ENCODE data around the gene GAK. TPM values are rescaled to one million over a fixed set of nuclear protein-coding genes. Genes with fewer than 3 reads are reported as not detected.

GAK gene
- total RNA-seq, 2 donors from 2014 or later, result 104 to 121 TPM

- Histone ChIP-seq H3K9me3 (ENCODE audit: control insufficient read depth, low read length) (no peaks in the 10 kb centered on the region), H3K9ac (ENCODE audit: extremely low read depth, low read length, poor library complexity, severe bottlenecking) (no peak overlapping the region), H3K36me3 (ENCODE audit: control insufficient read depth, insufficient read depth, low read length) (no peaks in the 10 kb centered on the region), H3K27ac (ENCODE audit: low read depth, low read length) (no peak overlapping the region), H3K27me3 (ENCODE audit: control insufficient read depth, insufficient read depth, low read length, poor library complexity, severe bottlenecking) (peaks cover 87% of the 10 kb centered on the region), H3K4me3 (ENCODE audit: low read length) (no peak overlapping the region), H3K4me1 (ENCODE audit: control insufficient read depth, insufficient read depth, low read length) (no peaks in the 10 kb centered on the region)
- TF ChIP-seq, protein P1, sequence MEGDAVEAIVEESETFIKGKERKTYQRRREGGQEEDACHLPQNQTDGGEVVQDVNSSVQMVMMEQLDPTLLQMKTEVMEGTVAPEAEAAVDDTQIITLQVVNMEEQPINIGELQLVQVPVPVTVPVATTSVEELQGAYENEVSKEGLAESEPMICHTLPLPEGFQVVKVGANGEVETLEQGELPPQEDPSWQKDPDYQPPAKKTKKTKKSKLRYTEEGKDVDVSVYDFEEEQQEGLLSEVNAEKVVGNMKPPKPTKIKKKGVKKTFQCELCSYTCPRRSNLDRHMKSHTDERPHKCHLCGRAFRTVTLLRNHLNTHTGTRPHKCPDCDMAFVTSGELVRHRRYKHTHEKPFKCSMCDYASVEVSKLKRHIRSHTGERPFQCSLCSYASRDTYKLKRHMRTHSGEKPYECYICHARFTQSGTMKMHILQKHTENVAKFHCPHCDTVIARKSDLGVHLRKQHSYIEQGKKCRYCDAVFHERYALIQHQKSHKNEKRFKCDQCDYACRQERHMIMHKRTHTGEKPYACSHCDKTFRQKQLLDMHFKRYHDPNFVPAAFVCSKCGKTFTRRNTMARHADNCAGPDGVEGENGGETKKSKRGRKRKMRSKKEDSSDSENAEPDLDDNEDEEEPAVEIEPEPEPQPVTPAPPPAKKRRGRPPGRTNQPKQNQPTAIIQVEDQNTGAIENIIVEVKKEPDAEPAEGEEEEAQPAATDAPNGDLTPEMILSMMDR (conservative IDR thresholded peaks at IDR 0.05), result no peak
- H3K4me3 Mint-ChIP-seq, result no peak overlapping the region
- H3K27ac Mint-ChIP-seq, result no peak overlapping the region
- H3K4me1 Mint-ChIP-seq, result no peaks in the 10 kb centered on the region
- H3K27me3 Mint-ChIP-seq (ENCODE audit: insufficient read depth), result peaks cover 83% of the 10 kb centered on the region
- no peaks in the 10 kb centered on the region for H3K36me3 Mint-ChIP-seq (ENCODE audit: low read depth)
- 82 to 85% methylated on average over 12 to 20 of the region's 20 CpGs for WGBS, 2 experiments (ENCODE audit: insufficient coverage in 1 of 2, insufficient read length in 1 of 2)
- no peaks in the 10 kb centered on the region for H3K9me3 Mint-ChIP-seq
- peak; percentile 21 for DNase-seq
Observed at GRCh38 chr4:819401-820229, 112.5 kb downstream of the GAK start.

DNA sequence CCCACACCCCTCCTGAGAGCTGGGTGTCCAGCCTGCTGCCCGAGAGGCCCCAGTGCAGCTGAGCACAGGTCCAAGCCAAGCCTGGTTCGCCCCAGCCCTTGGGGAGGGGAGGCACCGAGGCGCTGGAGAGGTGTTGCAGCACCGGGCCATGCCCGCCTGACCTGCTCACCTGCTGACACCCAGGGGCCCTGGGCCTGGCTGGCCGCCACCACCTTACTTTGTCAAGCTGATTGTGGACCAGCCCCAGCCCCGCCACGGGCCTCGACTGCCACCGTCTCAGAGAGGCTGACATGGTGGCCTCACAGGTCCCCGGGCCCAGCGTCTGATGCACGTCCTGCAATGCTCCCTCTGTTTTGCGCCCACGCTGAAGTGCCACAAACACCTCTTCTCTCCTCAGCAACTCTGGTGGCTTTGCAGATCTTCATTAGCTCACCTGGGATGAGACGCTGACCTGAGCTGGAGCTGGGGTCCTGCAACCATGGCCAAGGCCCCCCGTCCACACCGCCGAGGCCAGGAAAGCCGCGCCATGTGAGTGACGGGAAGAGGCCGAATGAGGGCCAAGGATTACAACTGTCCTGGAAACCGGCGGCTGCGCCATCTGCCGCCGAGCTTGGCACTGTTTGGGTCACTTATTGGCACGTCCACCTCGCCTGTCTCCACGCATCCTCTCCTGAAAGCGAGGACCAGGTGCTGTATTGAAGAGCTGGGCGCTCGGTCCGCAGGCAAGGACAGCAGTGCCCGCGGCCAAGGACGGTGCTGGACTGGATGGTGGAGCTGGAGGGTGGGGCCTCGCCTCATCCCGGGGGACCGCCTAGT lies 113.8 kb downstream of the GAK start:
- peaks cover 83% of the 10 kb centered on the region for H3K27me3 Mint-ChIP-seq (ENCODE audit: insufficient read depth)
- WGBS, 2 experiments (ENCODE audit: insufficient coverage in 1 of 2, insufficient read length in 1 of 2), result 87 to 90% methylated on average over 29 to 42 of the region's 42 CpGs

DNA sequence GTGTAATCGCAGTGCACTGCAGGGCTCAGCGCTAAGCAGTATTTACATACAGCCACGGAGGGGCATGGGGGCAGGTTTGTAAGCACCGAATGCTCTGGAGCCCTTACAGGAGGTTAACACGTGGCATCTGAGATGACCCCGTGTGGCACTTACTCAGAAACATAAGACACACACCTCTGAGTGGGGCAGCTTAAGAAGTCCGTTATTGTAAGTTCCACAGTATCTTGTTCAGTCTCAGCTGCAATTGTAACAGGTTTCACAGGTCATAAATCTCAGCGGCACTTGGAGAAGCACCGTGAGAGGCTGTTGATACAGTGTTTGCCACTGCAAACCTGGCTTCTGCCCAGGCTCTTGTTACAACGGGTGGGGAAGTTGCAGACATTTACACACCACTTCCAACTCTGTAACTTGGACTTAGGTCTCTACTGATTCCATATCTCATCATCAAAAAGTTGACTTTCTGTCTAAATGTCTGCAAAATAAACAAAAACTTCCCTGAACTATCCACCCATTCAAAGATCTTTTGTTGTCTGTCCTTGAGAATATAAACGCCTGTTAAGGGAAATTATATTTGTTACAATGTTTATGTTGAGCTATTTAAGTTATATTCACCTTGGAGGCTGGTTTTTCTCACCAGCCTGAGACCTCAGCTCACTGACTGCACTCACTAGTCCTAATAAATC lies 116.5 kb downstream of the GAK start:
- H3K27me3 ChIP-seq (ENCODE audit: control insufficient read depth, insufficient read depth, low read length, poor library complexity, severe bottlenecking), result peaks cover 86% of the 10 kb centered on the region
- no peaks in the 10 kb centered on the region for H3K4me1 ChIP-seq (ENCODE audit: control insufficient read depth, insufficient read depth, low read length)
- no peak overlapping the region for H3K4me3 ChIP-seq (ENCODE audit: low read length)
- H3K9me3 Mint-ChIP-seq, result no peaks in the 10 kb centered on the region
- H3K4me3 Mint-ChIP-seq, result no peak overlapping the region
- no peak overlapping the region for H3K9ac ChIP-seq (ENCODE audit: extremely low read depth, low read length, poor library complexity, severe bottlenecking)
- no peaks in the 10 kb centered on the region for H3K4me1 Mint-ChIP-seq
- H3K27me3 Mint-ChIP-seq (ENCODE audit: insufficient read depth), result peaks cover 81% of the 10 kb centered on the region
- H3K36me3 Mint-ChIP-seq (ENCODE audit: low read depth), result no peaks in the 10 kb centered on the region
- 74 to 76% methylated on average over 7 to 11 of the region's 11 CpGs for WGBS, 2 experiments (ENCODE audit: insufficient coverage in 1 of 2, insufficient read length in 1 of 2)
- H3K9me3 ChIP-seq (ENCODE audit: control insufficient read depth, low read length), result no peaks in the 10 kb centered on the region
- TF ChIP-seq, protein P1 (conservative IDR thresholded peaks at IDR 0.05), result no peak
- no peak overlapping the region for H3K27ac Mint-ChIP-seq
- H3K36me3 ChIP-seq (ENCODE audit: control insufficient read depth, insufficient read depth, low read length), result no peaks in the 10 kb centered on the region
- DNase-seq, result no peak
- H3K27ac ChIP-seq (ENCODE audit: low read depth, low read length), result no peak overlapping the region

More for the DNA sequence above, 113.8 kb downstream of the GAK start:
- TF ChIP-seq, protein P1 (conservative IDR thresholded peaks at IDR 0.05), result no peak
- no peak overlapping the region for H3K4me3 ChIP-seq (ENCODE audit: low read length)
- H3K4me1 ChIP-seq (ENCODE audit: control insufficient read depth, insufficient read depth, low read length), result no peaks in the 10 kb centered on the region
- no peaks in the 10 kb centered on the region for H3K36me3 ChIP-seq (ENCODE audit: control insufficient read depth, insufficient read depth, low read length)
- H3K9ac ChIP-seq (ENCODE audit: extremely low read depth, low read length, poor library complexity, severe bottlenecking), result no peak overlapping the region
- DNase-seq, result peak; percentile 39
- Mint-ChIP-seq H3K4me1 (no peaks in the 10 kb centered on the region), H3K36me3 (ENCODE audit: low read depth) (no peaks in the 10 kb centered on the region), H3K9me3 (no peaks in the 10 kb centered on the region), H3K27ac (no peak overlapping the region), H3K4me3 (no peak overlapping the region)
- H3K9me3 ChIP-seq (ENCODE audit: control insufficient read depth, low read length), result no peaks in the 10 kb centered on the region
- H3K27me3 ChIP-seq (ENCODE audit: control insufficient read depth, insufficient read depth, low read length, poor library complexity, severe bottlenecking), result peaks cover 87% of the 10 kb centered on the region
- H3K27ac ChIP-seq (ENCODE audit: low read depth, low read length), result no peak overlapping the region
